GM21717 (cell line): ENCODE data around the gene CPE.

ENCODE experiments used
- ATAC-seq: cut with Tn5 transposase; IDR thresholded peaks from one replicate; pipeline ENCODE4 v1.9.1; 2021; ENCODE audit warnings: mild to moderate bottlenecking, moderate library complexity; ENCODE audit not compliant: unreplicated experiment

The CPE gene

GRCh38 chr4:165542476-165542875 lies 163.7 kb downstream of the CPE start:
- ATAC-seq: no peak
